HG02973 (cell line): ENCODE results near the gene SAXO1.

Source experiments
- ATAC-seq: cut with Tn5 transposase; IDR thresholded peaks from one replicate; pipeline ENCODE4 v1.9.1; 2021; ENCODE audit warnings: moderate library complexity; ENCODE audit not compliant: unreplicated experiment

The SAXO1 gene

DNA sequence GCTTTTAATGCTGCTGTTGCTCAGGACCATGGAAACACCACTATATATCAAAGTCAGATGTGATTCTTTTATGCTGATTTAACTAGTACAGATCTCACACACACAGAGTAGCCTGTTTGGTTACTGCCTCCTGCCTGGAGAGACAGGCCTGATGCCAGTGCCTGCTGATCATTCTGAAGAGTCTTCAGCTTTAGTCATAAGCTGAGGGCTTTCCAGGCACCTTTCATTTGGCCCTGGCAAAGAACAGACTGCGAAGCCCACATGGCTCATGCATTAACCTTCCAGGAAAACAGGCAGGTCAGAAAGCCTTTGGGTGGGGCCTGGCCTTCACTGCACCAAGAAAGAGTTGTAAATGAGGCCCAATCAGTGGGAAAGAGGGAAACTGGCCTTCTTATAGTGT lies 144.7 kb downstream of the SAXO1 start:
- ATAC-seq: no peak

DNA sequence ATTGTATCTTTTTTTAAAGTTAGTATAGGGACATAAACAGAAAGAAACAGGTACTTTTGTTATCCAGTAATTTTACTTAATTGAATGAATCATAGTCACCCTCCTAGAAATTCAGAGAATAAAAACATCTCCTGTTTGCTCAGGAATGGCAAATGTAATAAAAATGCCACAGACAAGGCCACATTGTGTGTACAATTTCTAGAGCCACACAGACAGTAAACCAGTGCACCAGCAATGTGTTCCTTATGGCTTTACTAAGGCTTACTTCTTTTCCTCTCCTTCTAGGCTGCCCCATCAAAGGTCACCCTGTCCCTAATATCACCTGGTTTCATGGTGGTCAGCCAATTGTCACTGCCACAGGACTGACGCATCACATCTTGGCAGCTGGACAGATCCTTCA lies 145.5 kb downstream of the SAXO1 start:
- ATAC-seq: no peak

GRCh38 chr9:18881758-18882157 lies 151.3 kb downstream of the SAXO1 start:
- ATAC-seq: no peak

DNA sequence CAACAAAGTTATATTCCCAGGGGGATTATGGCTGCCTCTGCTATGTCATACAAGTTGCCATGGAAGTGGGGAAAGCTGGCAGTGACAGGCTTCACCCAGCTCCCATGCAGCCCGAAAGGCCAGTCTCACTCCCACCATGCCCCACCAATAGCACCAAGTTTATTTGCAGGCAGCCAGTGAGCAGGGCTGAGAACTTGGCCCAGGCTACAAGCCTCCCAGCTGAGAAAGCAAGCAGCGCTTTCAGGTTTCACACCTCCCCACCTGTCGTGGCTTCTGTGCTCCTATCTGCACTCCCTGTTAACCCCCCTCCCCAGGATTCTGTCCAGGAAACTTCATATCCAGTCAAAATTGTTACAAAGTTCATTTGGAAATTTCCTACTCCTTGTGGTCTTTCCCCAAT lies 155.0 kb downstream of the SAXO1 start:
- no peak for ATAC-seq
